Measurements from ENCODE around the gene MED20. TPM values are rescaled to one million over a fixed set of nuclear protein-coding genes. Genes with fewer than 3 reads are reported as not detected.

Gene MED20
- total and polyA plus RNA-seq, 10 of the 15 experiments (the other 5 are each of a cell fraction or from before 2014, with no cell fraction given) = 13.4 to 24.8 (median 17.9) TPM

GRCh38 chr6:41937472-41937860 is 16.5 kb upstream of the MED20 start:
- no peak overlapping the region for H3K4me2 ChIP-seq (ENCODE audit: control insufficient read depth, insufficient read depth)
- ChIA-PET CTCF (interaction anchor here (1.0 to 13.2 kb wide), 7 partner anchors 13 to 292 kb away, joined by 3 to 193 read pairs (median 11); partner anchors contain the start of genes BYSL, MED20 and TOMM6), RAD21 (ENCODE audit: unreplicated experiment) (interaction anchor here (0.7 to 2.8 kb wide), 2 partner anchors 16 to 106 kb away, joined by 3 to 12 read pairs; partner anchors contain the start of genes BYSL and MED20), POLR2A (interaction anchor here (1.6 kb wide), 1 partner anchor 106 kb away, joined by 4 read pairs; no protein-coding TSS in a partner anchor), SMC1A (ENCODE audit: uncharacterized antibody, unreplicated experiment) (interaction anchor here (1.2 to 12.4 kb wide), 6 partner anchors 14 to 153 kb away, joined by 3 to 138 read pairs (median 4); partner anchors contain the start of genes BYSL, MED20 and TAF8)
- no peak overlapping the region for H3K9ac ChIP-seq (ENCODE audit: control insufficient read depth, insufficient read depth, low read length)
- no TSS peak for BruUV-seq (replicated peaks)
- no peak for FAIRE-seq
- peaks cover 2% of the 10 kb centered on the region; the same call in 1 of the 2 replicates for H4K20me1 ChIP-seq (ENCODE audit: control insufficient read depth, insufficient read depth)
- no peak overlapping the region for H3K27ac ChIP-seq (ENCODE audit: control insufficient read depth, insufficient read depth)
- DNase-seq (ENCODE audit: low read depth, low spot score) = no peak
- H3K79me2 ChIP-seq (ENCODE audit: control insufficient read depth, insufficient read depth, low read length) = peaks cover 35% of the 10 kb centered on the region
- no peak overlapping the region for H2AFZ ChIP-seq (ENCODE audit: control insufficient read depth, low read depth, low read length)
- no peak overlapping the region for H3K4me3 ChIP-seq
- TF ChIP-seq ZNF24 (IDR thresholded peaks at IDR 0.05) (no peak), CHD4 (IDR thresholded peaks at IDR 0.05) (no peak), KAT2A (conservative IDR thresholded peaks at IDR 0.05; ENCODE audit: control insufficient read depth, low read depth, low read length) (no peak), NFIC (IDR thresholded peaks at IDR 0.05; ENCODE audit: low read depth, low read length) (no peak), NFYB (IDR thresholded peaks at IDR 0.05; ENCODE audit: insufficient read depth, low read depth, low read length) (no peak), MXI1 (IDR thresholded peaks at IDR 0.05; ENCODE audit: low read depth, low read length) (no peak), NR2C1 (IDR thresholded peaks at IDR 0.05) (no peak), TAF1 (IDR thresholded peaks at IDR 0.05; ENCODE audit: borderline replicate concordance, low read depth, low read length) (no peak), NBN (IDR thresholded peaks at IDR 0.05) (no peak)
- no peaks in the 10 kb centered on the region for H3K27me3 ChIP-seq (replicated peaks in 1 of 2; ENCODE audit: control insufficient read depth in 2 of 2, insufficient read depth in 2 of 2, low read length in 1 of 2)
- 47% methylated on average over 2 of the region's 2 CpGs for whole genome bisulfite sequencing (ENCODE audit: insufficient coverage, insufficient replicate concordance, low lambda C conversion rate, missing lambda C conversion rate)
- ATAC-seq = no peak
- H3K4me1 ChIP-seq (ENCODE audit: control insufficient read depth, insufficient read depth, low read length) = peaks cover 46% of the 10 kb centered on the region
- H3K9me3 ChIP-seq (replicated peaks; ENCODE audit: control insufficient read depth, insufficient read depth, low read length) = no peaks in the 10 kb centered on the region
- in situ Hi-C loops (cut with MboI) (loop anchor here (10.0 kb wide), 1 partner anchor 107 kb away; no protein-coding TSS in a partner anchor), intact Hi-C loops (cut with micrococcal nuclease; ENCODE audit: unreplicated experiment) (loop anchor here (2.0 kb wide), 1 partner anchor 151 kb away; the partner anchor contains the start of gene TOMM6)
- peaks cover 13 to 24% of the 10 kb centered on the region in 2 experiments for H3K36me3 ChIP-seq (ENCODE audit: control insufficient read depth in 2 of 2, insufficient read depth in 2 of 2, low read length in 1 of 2)

Measured in GM12878 (cell line).